GM12878 (cell line): ENCODE data around the gene HEMK1.

Source experiments
- BRCA1 ChIP-seq: IDR thresholded peaks from 2 replicates; pipeline ENCODE4 v1.6.1; 2011; ENCODE audit warnings: low read depth, low read length, improper control_type of control experiment
- CEBPB ChIP-seq, 2 experiments: fragments of 150-350 bp in 1 of 2; IDR thresholded peaks; 2 replicates each; pipeline ENCODE4 v1.6.1; 2012 to 2014; ENCODE audit warnings: low read depth in 2 of 2, low read length in 2 of 2, borderline replicate concordance in 1 of 2, inconsistent platforms in 1 of 2
- ESRRA ChIP-seq: IDR thresholded peaks from 2 replicates; pipeline ENCODE4 v1.6.1; 2012; ENCODE audit warnings: mild to moderate bottlenecking, low read length, improper control_type of control experiment
- POLR2A ChIP-seq: IDR thresholded peaks from 2 replicates; pipeline ENCODE4 v1.6.1; 2011; ENCODE audit warnings: low read depth, mild to moderate bottlenecking, low read length
- SPI1 ChIP-seq: IDR thresholded peaks from 2 replicates; pipeline ENCODE4 v1.6.1; 2011; ENCODE audit warnings: low read depth, mild to moderate bottlenecking, low read length, moderate library complexity, borderline replicate concordance; ENCODE audit not compliant: insufficient read depth
- TAF1 ChIP-seq: IDR thresholded peaks from 2 replicates; pipeline ENCODE4 v1.6.1; 2011; ENCODE audit warnings: mild to moderate bottlenecking, low read depth, low read length, borderline replicate concordance
- YBX1 ChIP-seq: fragments of 450-650 bp; IDR thresholded peaks from 2 replicates; pipeline ENCODE4 v1.6.1; 2016; ENCODE audit warnings: antibody characterized with exemption
- TF ChIP-seq, protein P1 (sequence below), 3 experiments: IDR thresholded peaks in 2 of 3; conservative IDR thresholded peaks in 1 of 3; 2 replicates each; pipeline ENCODE4 v1.5.1; 2011; ENCODE audit warnings: low read depth in 3 of 3, low read length in 3 of 3, mild to moderate bottlenecking in 3 of 3, control low read depth in 2 of 3, moderate library complexity in 2 of 3, inconsistent platforms in 1 of 3, mixed read lengths in 1 of 3; ENCODE audit not compliant: control insufficient read depth in 2 of 3, insufficient read depth in 1 of 3; ENCODE audit errors: extremely low read depth in 1 of 3
- TF ChIP-seq, protein P2 (sequence below): IDR thresholded peaks from 2 replicates; pipeline ENCODE4 v1.6.1; 2012; ENCODE audit warnings: low read depth, low read length, improper control_type of control experiment
- TF ChIP-seq, protein P3 (sequence below): IDR thresholded peaks from 2 replicates; pipeline ENCODE4 v1.6.1; 2012; ENCODE audit warnings: mild to moderate bottlenecking, low read depth, low read length
- TF ChIP-seq, protein P4 (sequence below): fragments of 450-650 bp; IDR thresholded peaks from 2 replicates; pipeline ENCODE4 v1.6.1; 2017; ENCODE audit warnings: mild to moderate bottlenecking, moderate library complexity

DNA sequence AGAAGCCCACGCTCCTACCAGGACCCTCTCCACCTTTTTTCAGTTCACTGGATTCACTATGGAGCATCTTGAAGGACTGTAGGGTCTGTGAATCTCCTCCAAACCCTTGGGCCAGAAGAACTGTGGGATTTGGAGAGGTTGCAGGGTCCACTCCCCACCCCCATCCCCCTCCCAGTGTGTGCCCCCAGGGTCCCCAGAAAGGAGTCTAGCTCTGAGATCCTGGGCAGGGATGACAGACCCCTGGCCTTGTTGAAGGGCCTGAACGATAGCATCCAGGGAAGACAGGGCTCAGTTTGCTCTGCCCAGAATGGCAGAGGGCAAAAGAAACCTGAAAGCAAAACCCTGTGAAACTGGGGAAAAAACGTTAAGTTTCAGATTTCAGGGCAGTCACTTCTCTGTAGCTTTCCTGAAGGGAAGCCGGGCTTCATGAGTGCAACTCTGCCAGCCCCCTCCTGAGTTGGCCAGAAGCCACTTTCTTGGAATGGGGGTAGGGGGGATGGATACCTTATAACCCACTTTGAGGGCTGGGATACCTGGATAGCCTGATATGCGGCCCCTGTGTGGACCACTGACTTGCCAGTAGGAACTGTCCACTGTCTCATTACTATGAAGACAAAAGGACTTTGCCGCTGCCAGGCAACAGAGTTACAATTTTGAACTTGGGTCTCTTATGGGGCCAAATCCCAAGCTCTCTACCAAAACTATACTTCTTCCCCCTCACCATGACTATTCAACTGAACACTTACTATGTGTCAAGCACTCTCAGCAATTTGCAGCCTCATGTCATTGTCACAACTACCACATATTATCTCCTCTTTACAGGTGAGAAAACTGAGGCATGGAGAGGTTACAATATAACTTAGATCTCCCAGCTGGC lies 43.9 kb downstream of the HEMK1 start:
- no peak for TF ChIP-seq CEBPB (IDR thresholded peaks at IDR 0.05; ENCODE audit: borderline replicate concordance in 1 of 2, low read depth in 2 of 2, low read length in 2 of 2)
- TF ChIP-seq SPI1, result no peak
- TF ChIP-seq, protein P1, sequence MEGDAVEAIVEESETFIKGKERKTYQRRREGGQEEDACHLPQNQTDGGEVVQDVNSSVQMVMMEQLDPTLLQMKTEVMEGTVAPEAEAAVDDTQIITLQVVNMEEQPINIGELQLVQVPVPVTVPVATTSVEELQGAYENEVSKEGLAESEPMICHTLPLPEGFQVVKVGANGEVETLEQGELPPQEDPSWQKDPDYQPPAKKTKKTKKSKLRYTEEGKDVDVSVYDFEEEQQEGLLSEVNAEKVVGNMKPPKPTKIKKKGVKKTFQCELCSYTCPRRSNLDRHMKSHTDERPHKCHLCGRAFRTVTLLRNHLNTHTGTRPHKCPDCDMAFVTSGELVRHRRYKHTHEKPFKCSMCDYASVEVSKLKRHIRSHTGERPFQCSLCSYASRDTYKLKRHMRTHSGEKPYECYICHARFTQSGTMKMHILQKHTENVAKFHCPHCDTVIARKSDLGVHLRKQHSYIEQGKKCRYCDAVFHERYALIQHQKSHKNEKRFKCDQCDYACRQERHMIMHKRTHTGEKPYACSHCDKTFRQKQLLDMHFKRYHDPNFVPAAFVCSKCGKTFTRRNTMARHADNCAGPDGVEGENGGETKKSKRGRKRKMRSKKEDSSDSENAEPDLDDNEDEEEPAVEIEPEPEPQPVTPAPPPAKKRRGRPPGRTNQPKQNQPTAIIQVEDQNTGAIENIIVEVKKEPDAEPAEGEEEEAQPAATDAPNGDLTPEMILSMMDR (IDR thresholded peaks at IDR 0.05 in 2 of 3, conservative IDR thresholded peaks at IDR 0.05 in 1 of 3; ENCODE audit: control insufficient read depth in 2 of 3, extremely low read depth in 1 of 3, insufficient read depth in 1 of 3, low read depth in 3 of 3, low read length in 3 of 3), result no peak
- TF ChIP-seq POLR2A, result no peak
- TF ChIP-seq, protein P2, sequence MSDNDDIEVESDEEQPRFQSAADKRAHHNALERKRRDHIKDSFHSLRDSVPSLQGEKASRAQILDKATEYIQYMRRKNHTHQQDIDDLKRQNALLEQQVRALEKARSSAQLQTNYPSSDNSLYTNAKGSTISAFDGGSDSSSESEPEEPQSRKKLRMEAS, result no peak
- no peak for TF ChIP-seq BRCA1
- TF ChIP-seq, protein P3, sequence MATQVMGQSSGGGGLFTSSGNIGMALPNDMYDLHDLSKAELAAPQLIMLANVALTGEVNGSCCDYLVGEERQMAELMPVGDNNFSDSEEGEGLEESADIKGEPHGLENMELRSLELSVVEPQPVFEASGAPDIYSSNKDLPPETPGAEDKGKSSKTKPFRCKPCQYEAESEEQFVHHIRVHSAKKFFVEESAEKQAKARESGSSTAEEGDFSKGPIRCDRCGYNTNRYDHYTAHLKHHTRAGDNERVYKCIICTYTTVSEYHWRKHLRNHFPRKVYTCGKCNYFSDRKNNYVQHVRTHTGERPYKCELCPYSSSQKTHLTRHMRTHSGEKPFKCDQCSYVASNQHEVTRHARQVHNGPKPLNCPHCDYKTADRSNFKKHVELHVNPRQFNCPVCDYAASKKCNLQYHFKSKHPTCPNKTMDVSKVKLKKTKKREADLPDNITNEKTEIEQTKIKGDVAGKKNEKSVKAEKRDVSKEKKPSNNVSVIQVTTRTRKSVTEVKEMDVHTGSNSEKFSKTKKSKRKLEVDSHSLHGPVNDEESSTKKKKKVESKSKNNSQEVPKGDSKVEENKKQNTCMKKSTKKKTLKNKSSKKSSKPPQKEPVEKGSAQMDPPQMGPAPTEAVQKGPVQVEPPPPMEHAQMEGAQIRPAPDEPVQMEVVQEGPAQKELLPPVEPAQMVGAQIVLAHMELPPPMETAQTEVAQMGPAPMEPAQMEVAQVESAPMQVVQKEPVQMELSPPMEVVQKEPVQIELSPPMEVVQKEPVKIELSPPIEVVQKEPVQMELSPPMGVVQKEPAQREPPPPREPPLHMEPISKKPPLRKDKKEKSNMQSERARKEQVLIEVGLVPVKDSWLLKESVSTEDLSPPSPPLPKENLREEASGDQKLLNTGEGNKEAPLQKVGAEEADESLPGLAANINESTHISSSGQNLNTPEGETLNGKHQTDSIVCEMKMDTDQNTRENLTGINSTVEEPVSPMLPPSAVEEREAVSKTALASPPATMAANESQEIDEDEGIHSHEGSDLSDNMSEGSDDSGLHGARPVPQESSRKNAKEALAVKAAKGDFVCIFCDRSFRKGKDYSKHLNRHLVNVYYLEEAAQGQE, result no peak
- no peak for TF ChIP-seq ESRRA
- TF ChIP-seq TAF1, result no peak
- TF ChIP-seq YBX1, result no peak
- TF ChIP-seq, protein P4, sequence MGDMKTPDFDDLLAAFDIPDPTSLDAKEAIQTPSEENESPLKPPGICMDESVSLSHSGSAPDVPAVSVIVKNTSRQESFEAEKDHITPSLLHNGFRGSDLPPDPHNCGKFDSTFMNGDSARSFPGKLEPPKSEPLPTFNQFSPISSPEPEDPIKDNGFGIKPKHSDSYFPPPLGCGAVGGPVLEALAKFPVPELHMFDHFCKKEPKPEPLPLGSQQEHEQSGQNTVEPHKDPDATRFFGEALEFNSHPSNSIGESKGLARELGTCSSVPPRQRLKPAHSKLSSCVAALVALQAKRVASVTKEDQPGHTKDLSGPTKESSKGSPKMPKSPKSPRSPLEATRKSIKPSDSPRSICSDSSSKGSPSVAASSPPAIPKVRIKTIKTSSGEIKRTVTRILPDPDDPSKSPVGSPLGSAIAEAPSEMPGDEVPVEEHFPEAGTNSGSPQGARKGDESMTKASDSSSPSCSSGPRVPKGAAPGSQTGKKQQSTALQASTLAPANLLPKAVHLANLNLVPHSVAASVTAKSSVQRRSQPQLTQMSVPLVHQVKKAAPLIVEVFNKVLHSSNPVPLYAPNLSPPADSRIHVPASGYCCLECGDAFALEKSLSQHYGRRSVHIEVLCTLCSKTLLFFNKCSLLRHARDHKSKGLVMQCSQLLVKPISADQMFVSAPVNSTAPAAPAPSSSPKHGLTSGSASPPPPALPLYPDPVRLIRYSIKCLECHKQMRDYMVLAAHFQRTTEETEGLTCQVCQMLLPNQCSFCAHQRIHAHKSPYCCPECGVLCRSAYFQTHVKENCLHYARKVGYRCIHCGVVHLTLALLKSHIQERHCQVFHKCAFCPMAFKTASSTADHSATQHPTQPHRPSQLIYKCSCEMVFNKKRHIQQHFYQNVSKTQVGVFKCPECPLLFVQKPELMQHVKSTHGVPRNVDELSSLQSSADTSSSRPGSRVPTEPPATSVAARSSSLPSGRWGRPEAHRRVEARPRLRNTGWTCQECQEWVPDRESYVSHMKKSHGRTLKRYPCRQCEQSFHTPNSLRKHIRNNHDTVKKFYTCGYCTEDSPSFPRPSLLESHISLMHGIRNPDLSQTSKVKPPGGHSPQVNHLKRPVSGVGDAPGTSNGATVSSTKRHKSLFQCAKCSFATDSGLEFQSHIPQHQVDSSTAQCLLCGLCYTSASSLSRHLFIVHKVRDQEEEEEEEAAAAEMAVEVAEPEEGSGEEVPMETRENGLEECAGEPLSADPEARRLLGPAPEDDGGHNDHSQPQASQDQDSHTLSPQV, result no peak
